GM23338 (cell line): Measurements from ENCODE around the gene CACNA1A. TPM values are rescaled to one million over a fixed set of nuclear protein-coding genes. Genes with fewer than 3 reads are reported as not detected.

ENCODE experiments used
- ATAC-seq: fragments of 200-7000 bp; cut with Tn5 transposase; 3 replicates; pipeline ENCODE4 v1.9.1; 2020
- DNase-seq: peaks from one replicate; pipeline ENCODE4 v3.0.0-alpha.2; 2015; ENCODE audit warnings: low spot score
- H2AFZ ChIP-seq: fragments of 200-600 bp; sonication (generic); 2 replicates; pipeline ENCODE4 v1.8.0; 2016; ENCODE audit warnings: antibody characterized with exemption, mild to moderate bottlenecking, moderate library complexity
- H3F3A ChIP-seq: fragments of 200-600 bp; sonication (generic); replicated peaks from 2 replicates; pipeline ENCODE4 v1.8.0; 2017; ENCODE audit warnings: antibody characterized with exemption, mixed run types, low read depth
- H3K27ac ChIP-seq: fragments of 200-600 bp; sonication (generic); 2 replicates; pipeline ENCODE4 v1.6.1; 2016; ENCODE audit warnings: low read depth
- H3K27me3 ChIP-seq: fragments of 200-600 bp; sonication (generic); 2 replicates; pipeline ENCODE4 v1.8.0; 2016; ENCODE audit warnings: mild to moderate bottlenecking, mixed run types, moderate library complexity; ENCODE audit not compliant: insufficient read depth
- H3K36me3 ChIP-seq: fragments of 200-600 bp; sonication (generic); 2 replicates; pipeline ENCODE4 v1.8.0; 2016; ENCODE audit warnings: mild to moderate bottlenecking; ENCODE audit not compliant: insufficient read depth
- H3K4me1 ChIP-seq: fragments of 200-600 bp; sonication (generic); 2 replicates; pipeline ENCODE4 v1.8.0; 2016; ENCODE audit warnings: mild to moderate bottlenecking, moderate library complexity; ENCODE audit not compliant: insufficient read depth
- H3K4me2 ChIP-seq: fragments of 200-600 bp; sonication (generic); 2 replicates; pipeline ENCODE4 v1.7.1; 2017; ENCODE audit warnings: mixed run types
- H3K4me3 ChIP-seq: fragments of 200-600 bp; sonication (generic); 2 replicates; pipeline ENCODE4 v1.6.1; 2016; ENCODE audit warnings: mixed run types
- H3K79me2 ChIP-seq: fragments of 200-600 bp; sonication (generic); replicated peaks from 2 replicates; pipeline ENCODE4 v1.8.0; 2017; ENCODE audit warnings: mild to moderate bottlenecking; ENCODE audit not compliant: insufficient read depth
- H3K9me2 ChIP-seq: fragments of 200-600 bp; sonication (generic); 2 replicates; pipeline ENCODE4 v1.8.0; 2017; ENCODE audit not compliant: insufficient read depth
- H4K20me1 ChIP-seq: fragments of 200-600 bp; sonication (generic); replicated peaks from 2 replicates; pipeline ENCODE4 v1.8.0; 2017; ENCODE audit warnings: mild to moderate bottlenecking; ENCODE audit not compliant: insufficient read depth
- H3K27ac Mint-ChIP-seq: 2 replicates; pipeline ENCODE4 v1.8.0; 2020; ENCODE audit warnings: inconsistent platforms, mild to moderate bottlenecking, moderate library complexity, mixed read lengths
- H3K27me3 Mint-ChIP-seq: 3 replicates; pipeline ENCODE4 v1.8.0; 2022; ENCODE audit warnings: low read depth, mild to moderate bottlenecking, moderate library complexity, mixed read lengths, inconsistent platforms; ENCODE audit not compliant: insufficient read depth, poor library complexity
- H3K36me3 Mint-ChIP-seq: 3 replicates; pipeline ENCODE4 v1.8.0; 2021; ENCODE audit warnings: low read depth, mild to moderate bottlenecking, inconsistent platforms, moderate library complexity, mixed read lengths
- H3K4me1 Mint-ChIP-seq: 3 replicates; pipeline ENCODE4 v1.8.0; 2020; ENCODE audit warnings: mild to moderate bottlenecking, inconsistent platforms, mixed read lengths
- H3K4me3 Mint-ChIP-seq: 3 replicates; pipeline ENCODE4 v1.8.0; 2021; ENCODE audit warnings: moderate library complexity, mild to moderate bottlenecking, inconsistent platforms, mixed read lengths
- H3K9me3 Mint-ChIP-seq: 3 replicates; pipeline ENCODE4 v1.8.0; 2020; ENCODE audit warnings: moderate library complexity, mild to moderate bottlenecking, inconsistent platforms, mixed read lengths
- CTCF ChIP-seq, 2 experiments: fragments of 200-600 bp in 1 of 2; sonication (generic) in 1 of 2; conservative IDR thresholded peaks; 2 replicates each; pipeline versions ENCODE4 v1.5.1 to v1.6.1; 2016 to 2017; ENCODE audit warnings: antibody characterized with exemption in 2 of 2, low read depth in 2 of 2, mild to moderate bottlenecking in 2 of 2, moderate library complexity in 1 of 2
- ETS1 ChIP-seq: IDR thresholded peaks from 2 replicates; pipeline ENCODE4 v1.6.1; 2016; ENCODE audit warnings: antibody characterized with exemption
- EZH2 ChIP-seq: fragments of 200-600 bp; sonication (generic); IDR thresholded peaks from one replicate; pipeline ENCODE4 v1.8.0; 2017; ENCODE audit warnings: antibody characterized with exemption, mild to moderate bottlenecking, low read depth; ENCODE audit not compliant: unreplicated experiment
- EZH2phosphoT487 ChIP-seq: fragments of 200-600 bp; sonication (generic); IDR thresholded peaks from one replicate; pipeline ENCODE4 v1.8.1; 2018; ENCODE audit warnings: antibody characterized with exemption; ENCODE audit not compliant: unreplicated experiment
- NANOG ChIP-seq: IDR thresholded peaks from 2 replicates; pipeline ENCODE4 v1.6.1; 2016; ENCODE audit warnings: antibody characterized with exemption, borderline replicate concordance
- POLR2AphosphoS5 ChIP-seq: IDR thresholded peaks from 2 replicates; pipeline ENCODE4 v1.6.1; 2016; ENCODE audit warnings: antibody characterized with exemption, low read depth
- REST ChIP-seq: IDR thresholded peaks from one replicate; pipeline ENCODE4 v1.6.1; 2018; ENCODE audit warnings: antibody characterized with exemption; ENCODE audit not compliant: unreplicated experiment
- STAT1 ChIP-seq: IDR thresholded peaks from one replicate; pipeline ENCODE4 v1.6.1; 2016; ENCODE audit warnings: antibody characterized with exemption; ENCODE audit not compliant: unreplicated experiment
- ZNF114 ChIP-seq: fragments of 250-450 bp; sonication (Bioruptor Pico); IDR thresholded peaks from 2 replicates; pipeline ENCODE4 v1.5.0; 2020; ENCODE audit warnings: mild to moderate bottlenecking, moderate library complexity
- polyA plus RNA-seq: library from polyadenylated mRNA; unstranded; fragments of >200 nt; fragmentation: Nextera tagmentation; extraction: Ambion mirVana; gene quantifications from 2 replicates; pipeline ENCODE4 v1.2.1, GENCODE V29; 2016
- total RNA-seq: library from RNA; depleted of rRNA; stranded (reverse); fragments of >200 nt; shearing (Covaris generic); gene quantifications from 2 replicates; pipeline ENCODE4 v1.2.3, GENCODE V29; 2014

The CACNA1A gene
- total and polyA plus RNA-seq, 2 experiments from 2014 or later = 7.4 to 20.3 TPM

- Mint-ChIP-seq H3K27ac (no peak overlapping the region), H3K27me3 (peaks cover 10% of the 10 kb centered on the region), H3K4me3 (no peak overlapping the region), H3K4me1 (peaks cover 13% of the 10 kb centered on the region), H3K9me3 (peaks cover 5% of the 10 kb centered on the region; the same call in 1 of the 3 replicates), H3K36me3 (0 out of 3 replicates have a peak, but pooled peaks cover 2% of the 10 kb centered on the region)
- Histone ChIP-seq H4K20me1 (0 out of 2 replicates have a peak, but pooled peaks cover 2% of the 10 kb centered on the region), H3K4me2 (no peak overlapping the region), H2AFZ (no peak overlapping the region), H3K4me3 (no peak overlapping the region), H3K4me1 (0 out of 2 replicates have a peak, but pooled peaks cover 6% of the 10 kb centered on the region), H3K9me2 (no peaks in the 10 kb centered on the region), H3F3A (no peaks in the 10 kb centered on the region), H3K27me3 (no peaks in the 10 kb centered on the region), H3K79me2 (no peaks in the 10 kb centered on the region), H3K36me3 (no peaks in the 10 kb centered on the region), H3K27ac (no peak overlapping the region)
- ATAC-seq = peak; percentile 93
- peak; percentile 87 for DNase-seq
- TF ChIP-seq STAT1 (no peak), CTCF (conservative IDR thresholded peaks at IDR 0.05; ENCODE audit: low read depth in 2 of 2) (peak; percentile 74 to 84), NANOG (no peak)
Measured at GRCh38 chr19:13430790-13431582, 75.3 kb downstream of the CACNA1A start.

GRCh38 chr19:13429563-13429962, 76.7 kb downstream of the CACNA1A start:
- no peak overlapping the region for H3K4me2 ChIP-seq
- H2AFZ ChIP-seq = no peak overlapping the region
- H3K27me3 ChIP-seq = no peaks in the 10 kb centered on the region
- no peak overlapping the region for H3K4me3 ChIP-seq
- H3K36me3 Mint-ChIP-seq = peaks cover 8% of the 10 kb centered on the region; the same call in 2 of the 3 replicates
- 0 out of 2 replicates have a peak, but pooled peaks cover 6% of the 10 kb centered on the region for H3K4me1 ChIP-seq
- no peak overlapping the region for H3K27ac Mint-ChIP-seq
- H3F3A ChIP-seq = no peaks in the 10 kb centered on the region
- H3K36me3 ChIP-seq = no peaks in the 10 kb centered on the region
- DNase-seq = no peak
- H3K27me3 Mint-ChIP-seq = peaks cover 8% of the 10 kb centered on the region
- no peaks in the 10 kb centered on the region for H3K9me2 ChIP-seq
- H3K4me1 Mint-ChIP-seq = peaks cover 13% of the 10 kb centered on the region
- H3K9me3 Mint-ChIP-seq = peaks cover 18% of the 10 kb centered on the region; the same call in 2 of the 3 replicates
- no peaks in the 10 kb centered on the region for H3K79me2 ChIP-seq
- no peak for ATAC-seq
- 0 out of 2 replicates have a peak, but pooled peaks cover 2% of the 10 kb centered on the region for H4K20me1 ChIP-seq
- no peak overlapping the region; the same call in 2 of the 3 replicates for H3K4me3 Mint-ChIP-seq
- no peak overlapping the region for H3K27ac ChIP-seq
- TF ChIP-seq EZH2 = no peak
- no peak for TF ChIP-seq STAT1
- TF ChIP-seq EZH2phosphoT487 = no peak
- TF ChIP-seq POLR2AphosphoS5 = no peak
- no peak for TF ChIP-seq ZNF114 (CRISPR knock-in tag)
- no peak for TF ChIP-seq REST
- TF ChIP-seq CTCF (conservative IDR thresholded peaks at IDR 0.05; ENCODE audit: low read depth in 2 of 2) = no peak
- TF ChIP-seq ETS1 = no peak
